GM18526 (cell line): Measurements from ENCODE around the gene CETN3.

Experiments
- POLR2A ChIP-seq: IDR thresholded peaks from 3 replicates; pipeline ENCODE4 v1.6.1; 2011; ENCODE audit not compliant: insufficient read length; ENCODE audit errors: extremely low read depth

Gene CETN3

DNA sequence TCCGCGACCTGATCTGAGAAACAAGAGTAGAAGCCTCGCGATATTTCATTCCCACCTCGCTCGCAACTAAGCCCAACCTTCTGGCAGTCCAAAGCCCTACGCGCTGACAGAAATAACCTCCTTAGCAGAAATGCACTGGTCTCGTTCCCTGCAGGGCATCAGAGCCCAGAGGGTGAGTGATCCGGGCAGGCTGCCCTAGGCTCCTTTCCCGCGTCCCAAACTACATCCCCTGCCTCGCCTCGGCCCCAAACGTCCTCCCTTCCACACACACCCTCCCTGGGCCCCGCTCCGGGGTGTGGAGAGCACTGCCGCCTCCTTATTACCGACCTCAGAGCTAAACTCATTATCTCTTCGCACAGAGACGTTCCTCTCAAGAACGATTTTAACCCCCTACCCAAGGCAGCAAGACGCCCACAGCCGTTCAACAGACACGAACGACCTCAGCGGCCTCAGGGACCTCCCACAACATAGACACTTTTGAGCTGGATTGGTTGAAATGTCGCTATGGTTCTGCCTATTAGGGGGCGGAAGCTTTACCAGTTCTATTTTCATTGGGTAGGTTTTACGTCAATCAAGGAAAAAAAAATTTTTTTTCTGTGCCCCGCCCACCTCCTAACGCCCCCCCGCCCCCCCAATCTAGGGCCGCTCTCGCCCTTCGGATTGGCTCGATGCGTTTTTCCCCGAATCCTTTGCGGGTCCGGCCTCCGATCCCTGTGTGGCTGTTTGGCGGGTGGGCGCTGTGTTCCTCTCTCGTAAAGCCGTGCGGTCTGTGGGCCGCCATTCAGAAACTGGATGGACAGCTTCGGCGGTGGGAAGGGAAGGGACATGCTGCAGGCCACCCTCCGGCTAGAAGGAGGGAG is at the start of gene CETN3:
Gene CETN3 (minus strand): TSS at position 439 of the 860 bp plus-strand sequence. CDS start 95 bp downstream, at position 344.
- TF ChIP-seq POLR2A, result peak; percentile 95

DNA sequence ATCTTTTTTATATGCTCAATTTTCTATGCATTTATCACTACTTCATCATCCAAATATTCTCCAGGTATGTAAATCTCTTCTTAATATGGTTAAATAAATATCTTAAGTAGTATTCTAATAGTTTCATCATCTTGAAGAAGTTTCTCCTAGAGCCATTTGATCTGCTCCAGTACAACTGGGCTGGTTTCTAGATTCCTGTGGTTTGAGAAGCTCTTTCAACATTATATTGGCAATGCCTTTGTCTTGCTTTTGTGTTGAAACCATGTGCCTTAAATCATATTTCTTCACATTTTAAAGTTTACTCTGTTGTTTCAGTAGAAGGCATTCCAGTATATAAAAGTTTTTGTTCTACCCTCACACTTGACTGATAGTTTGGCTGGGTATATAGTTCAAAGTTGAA is 37.4 kb upstream of the CETN3 start:
- no peak for TF ChIP-seq POLR2A

DNA sequence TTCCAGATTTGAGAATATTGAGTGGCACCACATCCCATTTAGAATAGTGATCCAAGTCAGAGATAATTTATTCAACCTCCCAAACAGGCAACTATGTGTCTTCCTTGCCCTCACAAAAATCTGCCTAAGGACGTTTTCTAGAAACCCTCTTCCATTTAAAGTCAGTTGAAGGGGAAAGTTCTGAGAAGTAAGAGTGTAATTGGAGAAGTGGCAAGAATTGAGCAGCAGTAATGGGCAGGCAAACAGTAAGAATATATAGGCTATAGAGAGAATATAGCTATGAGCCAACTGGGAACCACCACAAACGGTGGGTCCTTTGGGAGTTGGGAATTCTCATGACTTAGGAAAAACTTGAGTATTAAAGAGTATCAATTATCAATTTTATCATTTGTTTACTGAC is 31.1 kb upstream of the CETN3 start:
- TF ChIP-seq POLR2A, result no peak

DNA sequence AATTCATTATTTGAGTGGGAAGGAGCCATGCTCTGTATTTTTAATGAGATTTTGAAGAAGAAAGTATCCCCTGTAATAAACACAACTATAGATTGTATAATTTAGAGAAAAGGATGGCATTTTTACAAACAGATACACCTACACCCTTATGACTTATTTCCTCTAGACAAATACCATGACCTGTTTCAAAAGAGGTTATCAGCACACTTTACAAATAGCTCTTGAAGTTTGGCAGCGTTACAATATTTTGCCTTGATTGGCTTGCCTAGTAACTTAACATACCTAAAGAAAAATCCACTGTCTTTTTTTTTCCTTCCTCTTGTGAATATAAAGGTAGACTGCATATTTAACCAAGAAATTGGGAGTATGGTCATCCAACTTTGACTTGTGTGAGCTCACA is 28.5 kb upstream of the CETN3 start:
- TF ChIP-seq POLR2A, result no peak

DNA sequence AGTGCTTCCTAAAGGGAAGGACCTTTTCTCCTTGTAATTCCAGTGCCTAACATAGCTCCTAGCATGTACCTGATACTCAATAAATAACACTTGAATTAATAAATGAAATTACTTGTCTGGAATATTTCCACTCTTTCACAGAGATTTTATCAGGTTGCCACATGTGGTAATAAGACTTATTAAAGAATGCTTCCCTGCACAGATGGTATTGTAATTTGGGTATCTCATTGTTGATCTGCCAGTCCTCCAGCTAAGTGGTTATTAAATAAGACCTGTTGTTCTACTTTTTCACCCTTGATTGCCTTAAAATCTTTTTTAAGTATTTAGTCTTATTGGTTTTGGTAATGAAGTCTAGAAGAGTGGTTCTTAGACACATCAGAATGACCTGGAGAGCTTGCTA is 28.1 kb upstream of the CETN3 start:
- TF ChIP-seq POLR2A, result no peak

DNA sequence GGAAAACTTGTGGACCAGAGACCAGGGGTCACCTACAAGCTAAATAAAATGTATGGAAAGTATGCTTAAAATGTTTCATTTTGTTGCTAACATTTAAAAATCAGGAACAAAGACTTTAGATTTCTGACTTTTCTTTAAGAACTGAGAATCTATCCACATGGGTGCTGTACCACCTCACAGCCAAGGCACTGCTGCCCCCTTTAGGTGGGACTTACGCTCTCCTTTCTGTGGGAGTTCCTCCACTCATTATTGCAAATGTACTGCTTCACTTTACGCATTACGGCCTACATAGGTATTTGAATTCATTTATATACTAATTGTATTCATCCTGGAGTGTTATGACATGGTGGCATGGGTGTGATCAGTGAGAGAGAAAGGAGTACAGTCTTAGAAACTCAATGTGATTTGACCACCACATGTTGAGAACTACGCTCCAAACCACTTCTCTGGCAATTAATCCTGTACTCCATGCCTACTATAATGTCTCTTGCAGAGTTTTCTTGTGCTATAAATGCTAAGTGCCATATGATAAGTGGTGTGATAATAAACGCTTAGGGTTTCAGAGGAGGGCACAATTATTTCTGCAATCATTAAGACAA is 24.7 kb upstream of the CETN3 start:
- TF ChIP-seq POLR2A, result no peak

DNA sequence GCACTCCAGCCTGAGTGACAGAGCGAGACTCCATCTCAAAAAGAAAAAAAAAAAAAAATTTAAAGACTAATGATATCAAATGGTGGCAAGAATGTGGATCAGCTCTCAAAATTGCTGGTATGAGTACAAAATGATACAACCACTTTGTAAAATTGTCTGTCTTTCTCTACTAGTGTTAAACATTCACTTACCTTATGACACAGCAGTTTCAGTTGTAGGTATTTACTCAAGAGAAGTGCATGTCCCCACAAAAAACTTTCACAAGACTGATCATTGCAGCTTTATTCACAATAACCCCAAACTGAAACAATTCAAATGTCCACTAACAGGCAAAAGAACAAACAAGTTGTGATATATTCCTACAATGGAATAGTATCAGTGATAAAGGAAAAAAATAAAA is 14.7 kb upstream of the CETN3 start:
- TF ChIP-seq POLR2A, result no peak

DNA sequence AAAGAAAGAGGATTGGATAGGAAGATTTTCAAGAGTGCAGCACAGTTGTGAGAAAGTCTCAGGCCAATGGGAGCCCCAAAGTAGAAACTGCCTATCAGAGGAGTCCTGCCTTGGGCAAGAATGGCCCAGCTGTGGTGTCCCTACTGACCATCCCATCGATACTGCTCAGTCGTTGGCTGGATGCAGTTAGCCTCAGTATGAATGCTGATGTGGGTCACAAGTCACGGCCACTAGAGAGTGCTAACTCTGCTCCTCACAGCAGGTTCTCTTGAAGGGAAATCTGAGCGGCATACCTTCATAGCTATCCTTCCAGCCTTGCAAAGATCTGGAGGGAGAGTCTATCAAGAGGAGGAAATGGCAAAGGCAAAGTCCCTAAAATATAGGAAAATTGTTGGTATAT is 11.6 kb upstream of the CETN3 start:
- no peak for TF ChIP-seq POLR2A

DNA sequence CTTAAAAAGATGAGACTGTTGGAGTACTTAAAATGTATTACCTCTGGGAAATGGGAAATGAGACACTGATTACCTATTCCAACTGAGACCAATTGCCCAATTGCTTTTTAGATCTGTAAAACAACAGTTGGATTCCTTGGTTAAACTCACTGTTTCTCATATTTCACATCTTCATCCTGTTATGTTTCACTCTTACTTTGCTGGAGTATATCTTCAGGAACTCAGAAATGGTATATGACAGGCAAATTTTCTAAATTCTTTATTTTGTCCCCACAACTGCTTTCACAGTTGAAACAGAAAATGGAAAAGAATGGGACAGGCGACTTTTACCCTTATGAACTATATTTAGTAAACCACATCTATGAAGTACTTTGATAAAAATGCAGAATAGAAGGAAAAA is 8.7 kb upstream of the CETN3 start:
- no peak for TF ChIP-seq POLR2A

DNA sequence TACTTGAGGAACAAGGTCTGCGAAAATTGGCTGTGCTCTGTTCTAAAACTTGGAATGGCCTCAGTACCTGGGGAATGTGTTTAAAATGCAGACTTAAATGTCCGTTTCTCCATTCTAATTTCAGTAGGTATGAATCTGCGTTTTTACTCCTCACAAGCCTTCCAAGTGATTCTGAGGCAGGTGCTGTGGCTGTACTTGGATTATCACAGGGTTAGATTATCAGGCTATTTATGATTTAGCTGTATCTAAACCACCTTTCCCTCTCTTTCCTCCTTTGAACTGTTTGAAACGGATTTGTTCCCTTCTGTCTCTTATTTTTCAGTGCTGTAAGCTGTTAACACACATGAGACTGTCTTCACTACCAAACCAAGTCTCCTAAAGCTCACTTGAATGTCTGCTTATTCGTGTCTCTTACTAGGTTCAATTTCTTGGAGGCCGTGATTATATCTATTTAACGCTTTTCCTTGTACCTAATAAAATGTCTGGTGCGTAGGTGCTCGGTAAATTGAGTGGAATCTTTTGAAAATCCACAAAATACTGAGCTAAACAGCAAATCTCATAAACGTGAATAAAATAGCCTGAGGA is 714 bp upstream of the CETN3 start:
- TF ChIP-seq POLR2A, result no peak

DNA sequence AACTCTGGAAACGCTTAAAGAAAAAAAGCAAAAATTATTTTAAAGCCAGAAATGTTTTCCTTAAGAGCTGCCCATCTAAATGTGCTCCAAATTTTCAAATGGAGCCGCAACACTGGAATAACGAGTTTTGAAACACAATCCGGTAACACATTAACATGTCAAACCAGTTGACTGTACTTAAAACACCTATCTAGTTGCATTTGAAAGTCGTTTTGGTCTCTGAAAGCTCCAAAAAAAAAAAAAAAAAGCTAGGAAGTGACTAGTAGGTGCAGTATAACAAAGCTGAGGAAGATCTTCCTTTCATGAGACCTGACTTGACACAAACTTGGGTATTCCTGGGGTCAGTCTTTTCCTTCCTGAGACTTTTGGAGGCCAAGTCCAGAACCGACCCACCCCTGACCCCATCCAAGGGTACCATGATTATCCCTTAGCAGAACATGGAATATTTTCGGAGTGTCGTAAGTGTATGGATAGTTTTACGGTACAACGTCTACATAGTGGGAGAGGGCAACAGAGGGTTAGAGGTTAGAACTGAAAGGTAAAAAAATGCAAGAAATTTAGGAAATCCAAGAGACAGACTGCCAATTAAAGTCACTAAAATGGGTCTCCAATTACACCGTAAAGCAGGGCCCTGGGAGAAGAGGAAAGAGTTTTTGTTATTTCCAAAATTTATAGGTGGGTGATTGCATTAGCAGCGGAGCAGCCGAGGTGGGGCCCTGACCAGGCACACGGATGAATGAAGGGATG is 812 bp downstream of the CETN3 start:
- peak; percentile 81 for TF ChIP-seq POLR2A

DNA sequence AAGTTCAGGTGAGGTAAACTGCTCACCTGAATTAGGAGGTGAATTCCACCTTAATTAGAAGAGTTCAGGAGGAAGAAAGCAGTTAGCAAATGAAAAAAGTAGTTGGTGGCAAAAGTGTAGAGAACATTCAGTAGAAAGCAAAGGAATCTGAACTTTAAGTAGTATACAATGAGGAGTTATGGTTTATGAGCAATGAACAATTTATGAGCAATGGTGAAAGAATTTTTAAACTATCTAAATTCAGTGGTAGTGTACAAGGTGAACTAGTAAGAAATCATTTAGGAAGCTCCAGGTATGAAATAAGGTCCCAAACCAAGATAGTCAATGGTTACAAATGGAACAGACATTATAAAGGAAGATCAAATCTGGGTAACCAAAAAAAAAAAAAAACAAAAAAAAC is 3.1 kb downstream of the CETN3 start:
- TF ChIP-seq POLR2A, result no peak

DNA sequence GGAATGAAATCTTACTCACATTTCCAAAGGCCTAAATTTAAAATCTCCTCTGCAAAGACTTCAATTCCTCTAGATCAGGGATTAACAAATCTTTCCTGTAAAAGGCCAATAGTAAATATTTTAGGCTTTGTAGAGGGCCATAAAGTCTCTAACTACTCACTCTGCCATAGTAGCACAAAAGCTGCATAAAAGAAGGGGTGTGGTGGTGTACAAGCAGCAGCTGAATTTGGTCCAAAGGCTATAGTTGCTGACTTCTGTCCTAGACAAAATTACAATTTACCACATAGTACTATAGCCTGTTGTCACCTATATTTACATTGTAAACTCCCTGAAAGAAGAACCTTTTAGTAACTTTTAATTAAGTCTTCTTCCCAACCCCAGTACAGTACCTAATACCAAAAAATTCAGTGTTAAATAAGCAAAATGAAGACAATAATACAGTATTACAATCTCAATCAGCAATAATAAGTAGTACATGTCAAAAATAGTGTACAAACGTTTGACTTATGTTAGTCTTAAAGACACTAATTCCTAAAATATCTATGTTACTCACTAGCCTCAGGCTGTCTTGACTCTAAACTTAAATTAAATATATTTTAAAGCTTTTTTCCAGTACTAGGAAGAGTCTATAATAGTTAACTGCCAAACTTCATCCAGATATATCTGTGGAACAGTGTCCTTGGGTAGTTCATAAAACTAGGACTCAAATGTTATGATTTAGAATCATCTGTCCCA is 6.9 kb downstream of the CETN3 start:
- TF ChIP-seq POLR2A, result no peak

DNA sequence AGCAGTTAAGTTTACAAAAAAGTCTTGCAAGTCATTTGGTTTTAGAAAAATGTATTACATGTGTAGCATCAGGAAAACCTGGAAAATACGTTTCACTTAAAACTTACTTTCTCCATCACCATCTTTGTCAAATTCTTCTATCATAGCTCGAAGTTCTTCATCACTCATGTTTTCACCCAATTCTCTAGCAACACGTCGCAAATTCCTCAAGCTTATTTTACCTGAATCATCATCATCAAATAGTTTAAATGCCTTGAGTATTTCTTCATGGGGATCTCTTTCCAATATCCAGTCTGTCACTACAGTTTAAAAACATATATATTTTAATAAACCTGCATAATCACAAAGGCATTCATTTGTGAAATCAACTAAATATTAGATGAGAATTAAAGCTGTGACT is 10.3 kb downstream of the CETN3 start:
- no peak for TF ChIP-seq POLR2A

DNA sequence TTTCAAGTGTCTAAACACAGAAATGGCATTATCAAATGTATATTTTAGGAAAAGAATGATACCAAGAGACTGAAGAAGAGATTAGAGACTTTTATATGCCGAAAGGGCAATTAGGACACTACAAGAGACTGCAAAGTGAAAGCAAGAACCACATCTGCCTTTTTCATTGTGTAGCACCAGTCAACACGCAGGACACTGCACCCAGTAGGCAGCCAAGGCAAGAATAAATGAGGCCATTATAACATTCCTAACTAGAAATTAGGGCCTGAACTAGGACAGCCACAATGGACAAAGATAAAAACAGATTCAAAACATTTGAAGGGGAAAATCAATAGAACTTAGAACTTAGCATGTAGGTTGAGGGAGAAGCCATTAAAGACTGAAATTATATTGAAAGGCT is 10.8 kb downstream of the CETN3 start:
- no peak for TF ChIP-seq POLR2A
